ENCODE results near the gene ERP27. TPM values are rescaled to one million over a fixed set of nuclear protein-coding genes. Genes with fewer than 3 reads are reported as not detected.

Gene ERP27
- total RNA-seq, 1 experiment from 2014 or later, result 0.03 TPM

DNA sequence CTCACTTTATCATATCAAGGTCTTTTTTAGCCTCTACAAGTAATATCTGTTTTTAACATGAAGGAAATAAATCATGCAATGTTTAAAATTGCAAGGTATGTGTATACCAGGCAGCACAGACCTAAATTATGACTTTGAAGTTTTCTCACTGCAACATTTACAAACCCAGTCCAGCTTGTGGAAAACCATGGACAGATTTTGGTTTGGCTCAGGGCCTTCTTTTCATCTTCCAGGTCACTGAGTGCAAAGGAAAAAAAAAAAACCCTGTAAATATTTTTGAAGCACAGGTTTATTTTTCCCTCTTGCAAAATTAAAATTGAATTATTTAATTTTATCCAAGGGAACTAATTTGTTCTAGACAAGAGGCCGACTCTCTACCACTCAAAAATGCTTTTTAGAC, 66.5 kb downstream of the ERP27 start:
- no peak for DNase-seq (ENCODE audit: low read depth)

DNA sequence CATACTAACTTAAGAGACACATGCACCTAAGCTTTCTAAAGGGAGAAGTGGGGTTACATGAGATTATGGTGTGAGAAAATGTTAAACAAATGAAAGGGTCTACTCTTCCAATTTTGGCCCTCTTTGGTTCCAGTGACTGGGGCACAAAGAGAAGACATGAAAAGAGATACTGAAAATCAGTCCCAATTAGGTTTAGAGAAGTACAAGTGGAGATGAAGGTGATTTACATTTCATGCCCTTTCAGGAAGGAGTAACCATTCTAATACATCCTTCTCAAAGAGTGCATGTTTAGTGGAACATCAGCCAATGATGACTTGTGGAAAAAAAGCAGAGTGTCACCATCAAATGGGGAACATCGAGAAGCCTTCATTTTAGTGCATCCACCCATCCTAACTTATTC, 67.1 kb downstream of the ERP27 start:
- DNase-seq (ENCODE audit: low read depth), result no peak

DNA sequence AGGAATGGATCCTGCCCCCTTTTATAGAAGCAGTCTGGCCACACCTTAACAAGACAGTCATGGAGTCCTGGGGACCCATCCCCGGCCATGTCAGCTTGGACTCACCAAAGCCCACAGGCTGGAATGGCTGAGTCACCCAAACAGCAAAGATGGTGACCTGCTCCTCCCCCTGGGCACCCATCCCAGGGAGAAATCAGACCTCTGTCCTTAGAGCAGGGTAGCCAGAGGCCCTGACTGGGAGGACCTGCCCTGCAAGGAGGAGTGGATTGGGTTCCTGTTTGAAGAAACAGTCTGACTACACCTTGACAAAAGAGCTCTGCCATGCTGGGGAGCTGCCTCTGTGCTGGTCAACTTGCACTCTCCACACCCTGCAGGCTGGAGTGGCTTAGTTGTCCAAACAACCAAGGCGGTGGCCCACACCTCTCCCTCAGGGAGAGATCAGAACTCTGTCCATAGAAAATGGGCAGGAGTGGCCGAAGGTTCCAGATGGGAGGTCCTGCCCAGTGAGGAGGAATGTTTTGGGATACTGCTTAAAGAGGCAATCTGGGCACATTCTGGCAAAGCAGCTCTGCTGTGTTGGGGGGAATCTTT, 69.3 kb downstream of the ERP27 start:
- DNase-seq (ENCODE audit: low read depth), result peak; percentile 13

Other genes with a start within 250 kb of the ERP27 start
- 0.17 TPM in 1 of 2 replicates, not detected in the other for gene GUCY2C, start 241.9 kb downstream of the ERP27 start, total RNA-seq (2014; rRNA removed; shearing (Covaris generic))
- 13.7 and 32.1 TPM in 2 replicates for gene WBP11, start 135.1 kb downstream of the ERP27 start, total RNA-seq (2014; rRNA removed; shearing (Covaris generic))
- 1.7 and 3.8 TPM in 2 replicates for gene C12orf60, start 134.9 kb downstream of the ERP27 start, total RNA-seq (2014; rRNA removed; shearing (Covaris generic))
- gene SMCO3, start 124.4 kb downstream of the ERP27 start, total RNA-seq (2014; rRNA removed; shearing (Covaris generic)), result not detected in 2 replicates
- not detected in 2 replicates for gene ART4, start 95.0 kb downstream of the ERP27 start, total RNA-seq (2014; rRNA removed; shearing (Covaris generic))
- gene MGP, start 52.7 kb downstream of the ERP27 start, total RNA-seq (2014; rRNA removed; shearing (Covaris generic)), result 0.23 and 0.90 TPM in 2 replicates
- 140 and 167 TPM in 2 replicates for gene ARHGDIB, start 23.1 kb upstream of the ERP27 start, total RNA-seq (2014; rRNA removed; shearing (Covaris generic))
- not detected in 2 replicates for gene PDE6H, start 34.5 kb upstream of the ERP27 start, total RNA-seq (2014; rRNA removed; shearing (Covaris generic))